B cell (primary cell): ENCODE results near the gene IL1R2. TPM values are rescaled to one million over a fixed set of nuclear protein-coding genes. Genes with fewer than 3 reads are reported as not detected.
A peak's percentile ranks its signal among the peaks of the same experiment; 100 is the strongest.

Experiments used
- ATAC-seq: fragments of 200-7000 bp; cut with Tn5 transposase; one replicate; pipeline ENCODE4 v1.10.0; 2021; ENCODE audit warnings: low read depth, mild to moderate bottlenecking, moderate number of reproducible peaks, moderate library complexity
- CTCF ChIA-PET: fragments of 350-600 bp; sonication (Branson Sonifier 250); formaldehyde crosslinking; loops from one replicate; lab custom pipeline; 2021; ENCODE audit warnings: antibody characterized with exemption, inconsistent platforms; lab: Charles Lee
- POLR2A ChIA-PET: fragments of 350-600 bp; sonication (Branson Sonifier 250); formaldehyde crosslinking; loops from one replicate; lab custom pipeline; 2021; ENCODE audit warnings: antibody characterized with exemption; lab: Charles Lee
- DNase-seq: peaks from one replicate; pipeline ENCODE4 v3.0.0; 2013
- H2AFZ ChIP-seq: 2 replicates; pipeline ENCODE4 v1.6.1; 2012; ENCODE audit warnings: mild to moderate bottlenecking, low read depth, low read length; ENCODE audit not compliant: insufficient read depth, poor library complexity, severe bottlenecking
- H3K27ac ChIP-seq, 2 donors: 1 replicate in 1 of 2; 2 replicates in 1 of 2; pipeline ENCODE4 v1.5.1; 2012 to 2013; ENCODE audit warnings: low read length in 2 of 2, mild to moderate bottlenecking in 2 of 2, moderate library complexity in 1 of 2
- H3K27me3 ChIP-seq, 4 experiments: fragments of 200-600 bp in 1 of 4; sonication (generic) in 1 of 4; replicated peaks in 1 of 4; 1 replicate in 2 of 4; 2 replicates in 2 of 4; pipeline versions ENCODE4 v1.6.1 to v1.7.0; 2013 to 2016; ENCODE audit warnings: low read length in 3 of 4, mild to moderate bottlenecking in 2 of 4, mixed read lengths in 1 of 4, moderate library complexity in 1 of 4; ENCODE audit not compliant: insufficient read depth in 4 of 4, control insufficient read depth in 3 of 4; ENCODE audit errors: control extremely low read depth in 1 of 4
- H3K36me3 ChIP-seq, 2 experiments: replicated peaks in 1 of 2; 1 replicate in 1 of 2; 2 replicates in 1 of 2; pipeline versions ENCODE4 v1.6.1 to v1.7.1; 2013; ENCODE audit warnings: low read length in 1 of 2; ENCODE audit not compliant: insufficient read depth in 2 of 2, control insufficient read depth in 1 of 2; ENCODE audit errors: control extremely low read depth in 1 of 2, extremely low read depth in 1 of 2
- H3K4me1 ChIP-seq, 2 donors: fragments of 200-600 bp in 1 of 2; sonication (generic) in 1 of 2; 1 replicate in 1 of 2; 2 replicates in 1 of 2; pipeline versions ENCODE4 v1.5.1 to v1.6.1; 2013 to 2017; ENCODE audit warnings: low read length in 2 of 2; ENCODE audit not compliant: control insufficient read depth in 2 of 2, insufficient read depth in 2 of 2
- H3K4me2 ChIP-seq: replicated peaks from 2 replicates; pipeline ENCODE3; 2012; ENCODE audit warnings: mild to moderate bottlenecking, low read depth, low read length; ENCODE audit not compliant: poor library complexity, severe bottlenecking
- H3K4me3 ChIP-seq, 5 experiments: fragments of 200-600 bp in 1 of 5; sonication (generic) in 1 of 5; 1 replicate in 3 of 5; 2 replicates in 2 of 5; pipeline versions ENCODE4 v1.5.1 to v1.7.0; 2011 to 2016; ENCODE audit warnings: low read length in 4 of 5, mild to moderate bottlenecking in 4 of 5, low read depth in 2 of 5, control low read depth in 1 of 5, moderate library complexity in 1 of 5; ENCODE audit not compliant: insufficient read depth in 1 of 5; ENCODE audit errors: control extremely low read depth in 1 of 5, extremely low read depth in 1 of 5
- H3K79me2 ChIP-seq: fragments of 200-600 bp; sonication (generic); one replicate; pipeline ENCODE4 v1.6.0; 2016; ENCODE audit warnings: low read length; ENCODE audit not compliant: control insufficient read depth, insufficient read depth
- H3K9ac ChIP-seq: fragments of 200-600 bp; sonication (generic); 2 replicates; pipeline ENCODE4 v1.6.1; 2017; ENCODE audit warnings: mild to moderate bottlenecking, low read length, moderate library complexity
- H3K9me3 ChIP-seq, 3 donors: one replicate each; pipeline versions ENCODE4 v1.6.1 to v1.7.1; 2013; ENCODE audit warnings: low read length in 2 of 3; ENCODE audit not compliant: control insufficient read depth in 2 of 3, insufficient read depth in 1 of 3; ENCODE audit errors: control extremely low read depth in 1 of 3
- H4K20me1 ChIP-seq: 2 replicates; pipeline ENCODE4 v1.6.0; 2012; ENCODE audit warnings: mild to moderate bottlenecking, low read length; ENCODE audit not compliant: insufficient read depth, control insufficient read depth, poor library complexity, severe bottlenecking
- H3K27ac Mint-ChIP-seq: one replicate; pipeline ENCODE4 v1.8.0; 2021; ENCODE audit warnings: mixed read lengths
- H3K27me3 Mint-ChIP-seq: one replicate; pipeline ENCODE4 v1.8.0; 2021; ENCODE audit warnings: mixed read lengths
- H3K4me1 Mint-ChIP-seq: one replicate; pipeline ENCODE4 v1.8.0; 2021; ENCODE audit warnings: mixed read lengths
- H3K4me3 Mint-ChIP-seq: one replicate; pipeline ENCODE4 v1.8.0; 2021; ENCODE audit warnings: mixed read lengths
- H3K9me3 Mint-ChIP-seq: one replicate; pipeline ENCODE4 v1.8.0; 2022; ENCODE audit warnings: mixed read lengths; ENCODE audit not compliant: insufficient read depth
- EZH2 ChIP-seq: IDR thresholded peaks from 2 replicates; pipeline ENCODE4 v1.6.1; 2012; ENCODE audit warnings: borderline replicate concordance, low read depth, mild to moderate bottlenecking, moderate library complexity, low read length; ENCODE audit not compliant: insufficient read depth, poor library complexity, severe bottlenecking
- WGBS: methylation state at CpG from one replicate; pipeline ENCODE4 v1.1.5; 2013; ENCODE audit warnings: missing lambda C conversion rate; ENCODE audit not compliant: insufficient coverage; 5-methylcytosine and 5-hydroxymethylcytosine counted together
- intact Hi-C: fragments of 100-400 bp; cut with micrococcal nuclease; formaldehyde crosslinking; loops from one replicate; pipeline ENCODE4 v1.10.0; 2022
- polyA plus RNA-seq: library from polyadenylated mRNA; depleted of rRNA; stranded (reverse); fragments of >200 nt; gene quantifications from 2 replicates; pipeline ENCODE4 v1.2.3, GENCODE V29; 2012
- total RNA-seq, 2 donors: library from RNA; stranded (reverse); fragments of 120-200 nt in 1 of 2; gene quantifications; 1 replicate in 1 of 2; 2 replicates in 1 of 2; pipeline versions ENCODE4 v1.2.3 to v1.2.4, GENCODE V29; 2013 to 2022
- TF ChIP-seq, protein P1 (sequence below): fragments of 200-600 bp; IDR thresholded peaks from one replicate; pipeline ENCODE4 v1.8.0; 2022; ENCODE audit warnings: antibody characterized with exemption, mild to moderate bottlenecking

IL1R2 gene
- total and polyA plus RNA-seq, 2 donors (not counting 1 experiment from before 2014, with no cell fraction given), result not detected

- H3K4me3 ChIP-seq, result no peak overlapping the region
- WGBS, result 78% methylated on average over 3 of the region's 6 CpGs
- Mint-ChIP-seq H3K4me1 (no peaks in the 10 kb centered on the region), H3K9me3 (peaks cover 2% of the 10 kb centered on the region), H3K27ac (peak overlapping the region; percentile 28), H3K4me3 (no peak overlapping the region), H3K27me3 (peaks cover 29% of the 10 kb centered on the region)
- ChIA-PET CTCF (no interaction called here), POLR2A (no interaction called here)
- peaks cover 0 to 13% (median 0%) of the 10 kb centered on the region in 4 experiments for H3K27me3 ChIP-seq
- no peaks in the 10 kb centered on the region for H3K36me3 ChIP-seq
- ATAC-seq (no peak), DNase-seq (no peak)
- no peaks in the 10 kb centered on the region for H3K79me2 ChIP-seq
- peaks cover 0 to 7% (median 0%) of the 10 kb centered on the region in 3 donors for H3K9me3 ChIP-seq
- no peaks in the 10 kb centered on the region for H3K4me1 ChIP-seq
- H3K9ac ChIP-seq, result no peak overlapping the region
- H3K27ac ChIP-seq, result no peak overlapping the region
- H2AFZ ChIP-seq, result no peak overlapping the region
- no peak overlapping the region for H3K4me2 ChIP-seq
- TF ChIP-seq EZH2, result no peak
- TF ChIP-seq, protein P1, sequence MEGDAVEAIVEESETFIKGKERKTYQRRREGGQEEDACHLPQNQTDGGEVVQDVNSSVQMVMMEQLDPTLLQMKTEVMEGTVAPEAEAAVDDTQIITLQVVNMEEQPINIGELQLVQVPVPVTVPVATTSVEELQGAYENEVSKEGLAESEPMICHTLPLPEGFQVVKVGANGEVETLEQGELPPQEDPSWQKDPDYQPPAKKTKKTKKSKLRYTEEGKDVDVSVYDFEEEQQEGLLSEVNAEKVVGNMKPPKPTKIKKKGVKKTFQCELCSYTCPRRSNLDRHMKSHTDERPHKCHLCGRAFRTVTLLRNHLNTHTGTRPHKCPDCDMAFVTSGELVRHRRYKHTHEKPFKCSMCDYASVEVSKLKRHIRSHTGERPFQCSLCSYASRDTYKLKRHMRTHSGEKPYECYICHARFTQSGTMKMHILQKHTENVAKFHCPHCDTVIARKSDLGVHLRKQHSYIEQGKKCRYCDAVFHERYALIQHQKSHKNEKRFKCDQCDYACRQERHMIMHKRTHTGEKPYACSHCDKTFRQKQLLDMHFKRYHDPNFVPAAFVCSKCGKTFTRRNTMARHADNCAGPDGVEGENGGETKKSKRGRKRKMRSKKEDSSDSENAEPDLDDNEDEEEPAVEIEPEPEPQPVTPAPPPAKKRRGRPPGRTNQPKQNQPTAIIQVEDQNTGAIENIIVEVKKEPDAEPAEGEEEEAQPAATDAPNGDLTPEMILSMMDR, result no peak
- intact Hi-C loops, result no loop called here
- no peaks in the 10 kb centered on the region for H4K20me1 ChIP-seq
Observed at GRCh38 chr2:102063487-102063911, 71.7 kb downstream of the IL1R2 start.

GRCh38 chr2:102063941-102064678 lies 72.3 kb downstream of the IL1R2 start:
- ATAC-seq (no peak), DNase-seq (no peak)
- Mint-ChIP-seq H3K27ac (no peak overlapping the region), H3K27me3 (peaks cover 34% of the 10 kb centered on the region), H3K4me1 (no peaks in the 10 kb centered on the region), H3K4me3 (no peak overlapping the region), H3K9me3 (peaks cover 2% of the 10 kb centered on the region)
- Histone ChIP-seq H3K9me3 (peaks cover 0 to 7% (median 0%) of the 10 kb centered on the region in 3 donors), H3K9ac (no peak overlapping the region), H3K27ac (no peak overlapping the region), H3K4me1 (no peaks in the 10 kb centered on the region), H3K79me2 (no peaks in the 10 kb centered on the region), H2AFZ (no peak overlapping the region), H3K36me3 (no peaks in the 10 kb centered on the region), H3K27me3 (peaks cover 0 to 13% (median 0%) of the 10 kb centered on the region in 4 experiments), H3K4me2 (no peak overlapping the region), H4K20me1 (no peaks in the 10 kb centered on the region), H3K4me3 (no peak overlapping the region)
- 38% methylated on average over 9 of the region's 9 CpGs for WGBS
- CTCF ChIA-PET, result no interaction called here
- POLR2A ChIA-PET, result no interaction called here
- intact Hi-C loops, result no loop called here
- TF ChIP-seq EZH2, result no peak
- TF ChIP-seq, protein P1, result no peak
